SK-N-SH (cell line): Measurements from ENCODE around the gene BIN2. TPM values are rescaled to one million over a fixed set of nuclear protein-coding genes. Genes with fewer than 3 reads are reported as not detected.

Source experiments
- CTCF ChIA-PET: fragments of 300-600, 350-600 bp; formaldehyde crosslinking; extraction: SDS; loops from one replicate; lab custom pipeline; 2021; lab: Yijun Ruan, JAX
- POLR2A ChIA-PET: fragments of 350-600 bp; sonication (Branson Sonifier 250); formaldehyde crosslinking; extraction: SDS; loops from one replicate; lab custom pipeline; 2020; ENCODE audit warnings: antibody characterized with exemption, inconsistent platforms; lab: Yijun Ruan, JAX
- DNase-seq: peaks from one replicate; pipeline ENCODE4 v3.0.0; 2012
- H2AFZ ChIP-seq: fragments of 200-600 bp; sonication (generic); 2 replicates; pipeline ENCODE4 v1.8.1; 2016; ENCODE audit warnings: antibody characterized with exemption, mild to moderate bottlenecking, low read depth
- H3F3A ChIP-seq: fragments of 200-600 bp; sonication (generic); replicated peaks from 2 replicates; pipeline ENCODE3; 2016; ENCODE audit warnings: antibody characterized with exemption, mild to moderate bottlenecking; ENCODE audit not compliant: insufficient read depth
- H3K27ac ChIP-seq, 2 experiments: fragments of 200-500 bp in 1 of 2; fragments of 200-600 bp in 1 of 2; sonication (Bioruptor generic) in 1 of 2; sonication (generic), shearing (Covaris generic) in 1 of 2; 2 replicates each; pipeline versions ENCODE4 v1.5.1 to v1.6.1; 2014 to 2016; ENCODE audit warnings: low read depth in 2 of 2, inconsistent platforms in 1 of 2, low read length in 1 of 2, mild to moderate bottlenecking in 1 of 2, mixed read lengths in 1 of 2
- H3K27me3 ChIP-seq: fragments of 200-600 bp; sonication (generic), shearing (Covaris generic); 2 replicates; pipeline ENCODE4 v1.6.1; 2016; ENCODE audit warnings: mixed run types; ENCODE audit not compliant: insufficient read depth
- H3K36me3 ChIP-seq, 2 experiments: fragments of 200-500 bp in 1 of 2; fragments of 200-600 bp in 1 of 2; sonication (Bioruptor generic) in 1 of 2; sonication (generic) in 1 of 2; replicated peaks in 1 of 2; 2 replicates each; pipeline versions ENCODE3 to v1.5.1; 2014 to 2016; ENCODE audit warnings: low read length in 1 of 2, mild to moderate bottlenecking in 1 of 2; ENCODE audit not compliant: insufficient read depth in 2 of 2, control insufficient read depth in 1 of 2
- H3K4me1 ChIP-seq, 2 experiments: fragments of 200-500 bp in 1 of 2; fragments of 200-600 bp in 1 of 2; sonication (Bioruptor generic) in 1 of 2; sonication (generic), shearing (Covaris generic) in 1 of 2; 2 replicates each; pipeline versions ENCODE4 v1.5.1 to v1.6.1; 2014 to 2016; ENCODE audit warnings: low read depth in 1 of 2, low read length in 1 of 2, mixed run types in 1 of 2; ENCODE audit not compliant: insufficient read depth in 2 of 2, control insufficient read depth in 1 of 2
- H3K4me2 ChIP-seq: fragments of 200-600 bp; sonication (generic), shearing (Covaris generic); 2 replicates; pipeline ENCODE4 v1.6.1; 2017; ENCODE audit warnings: mixed run types
- H3K4me3 ChIP-seq, 2 experiments: fragments of 200-500 bp in 1 of 2; fragments of 200-600 bp in 1 of 2; sonication (Bioruptor generic) in 1 of 2; sonication (generic), shearing (Covaris generic) in 1 of 2; 2 replicates each; pipeline versions ENCODE4 v1.5.1 to v1.8.1; 2014 to 2016; ENCODE audit warnings: low read depth in 2 of 2, inconsistent platforms in 1 of 2, low read length in 1 of 2, mild to moderate bottlenecking in 1 of 2, mixed read lengths in 1 of 2, moderate library complexity in 1 of 2
- H3K79me2 ChIP-seq: fragments of 200-600 bp; sonication (generic); 2 replicates; pipeline ENCODE4 v1.8.1; 2017; ENCODE audit warnings: mild to moderate bottlenecking; ENCODE audit not compliant: insufficient read depth
- H3K9ac ChIP-seq: fragments of 200-600 bp; sonication (generic); 2 replicates; pipeline ENCODE4 v1.6.1; 2017; ENCODE audit warnings: mixed run types
- H3K9me2 ChIP-seq: fragments of 200-600 bp; sonication (generic); 2 replicates; pipeline ENCODE4 v1.6.1; 2017; ENCODE audit warnings: mixed run types
- H3K9me3 ChIP-seq: fragments of 200-600 bp; sonication (generic); 2 replicates; pipeline ENCODE4 v1.6.1; 2017; ENCODE audit warnings: mixed run types, mild to moderate bottlenecking, moderate library complexity
- H4K20me1 ChIP-seq: fragments of 200-600 bp; sonication (generic); 2 replicates; pipeline ENCODE4 v1.6.1; 2017; ENCODE audit warnings: mild to moderate bottlenecking, mixed run types; ENCODE audit not compliant: insufficient read depth
- RAD21 ChIP-seq: IDR thresholded peaks from 2 replicates; pipeline ENCODE4 v1.6.1; 2012; ENCODE audit warnings: mild to moderate bottlenecking, low read length
- RCOR1 ChIP-seq: fragments of 150-350 bp; IDR thresholded peaks from 2 replicates; pipeline ENCODE4 v1.6.1; 2017; ENCODE audit warnings: antibody characterized with exemption, low read length
- SMC3 ChIP-seq: IDR thresholded peaks from 2 replicates; pipeline ENCODE4 v1.6.1; 2012; ENCODE audit warnings: low read depth, low read length, improper control_type of control experiment
- WGBS: methylation state at CpG from one replicate; pipeline ENCODE4 v1.1.6; 2017; ENCODE audit warnings: low lambda C conversion rate; 5-methylcytosine and 5-hydroxymethylcytosine counted together
- polyA plus RNA-seq, 3 experiments: library from polyadenylated mRNA; depleted of rRNA; stranded (reverse); fragments of >200 nt; gene quantifications; 2 replicates each; pipeline ENCODE4 v1.2.3, GENCODE V29; 2012
- TF ChIP-seq, protein P1 (sequence below): fragments of 200-600 bp; sonication (generic); IDR thresholded peaks from 2 replicates; pipeline ENCODE4 v1.6.1; 2017; ENCODE audit warnings: antibody characterized with exemption, mild to moderate bottlenecking, moderate library complexity

The BIN2 gene
- polyA plus RNA-seq, 1 of the 3 experiments (the other 2 are of a cell fraction): not detected

DNA sequence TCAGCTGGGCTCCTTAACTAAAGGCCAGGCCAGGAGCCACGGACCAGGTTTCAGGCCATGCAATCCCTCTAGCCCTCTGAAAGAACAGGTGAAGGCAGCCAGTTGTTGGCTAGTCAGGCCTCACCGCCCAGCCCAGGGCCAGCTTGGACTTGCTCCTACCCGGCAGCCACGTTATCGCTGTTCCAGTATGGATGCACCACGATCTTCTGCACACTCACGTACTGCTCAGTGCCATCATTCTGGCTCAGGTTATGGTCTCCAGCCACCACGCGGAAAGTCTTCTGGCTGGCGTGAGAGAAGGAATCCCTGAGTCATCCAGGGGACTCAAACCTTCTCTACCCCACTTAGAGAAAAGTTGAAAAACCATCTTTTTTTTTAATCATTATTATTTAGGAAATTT is 18.4 kb upstream of the BIN2 start:
- Histone ChIP-seq H3K4me1 (peaks cover 4 to 10% of the 10 kb centered on the region in 2 experiments; a peak in 1 of 4 replicates), H3K27ac (no peak overlapping the region), H2AFZ (no peak overlapping the region), H3K9me2 (no peaks in the 10 kb centered on the region), H3K4me3 (no peak overlapping the region)
- CTCF ChIA-PET: interaction anchor here (0.7 to 3.8 kb wide), 12 partner anchors 10 to 641 kb away, joined by 3 to 65 read pairs (median 6); partner anchors contain the start of genes BIN2 and SMAGP
- no peak for DNase-seq
- TF ChIP-seq, protein P1, sequence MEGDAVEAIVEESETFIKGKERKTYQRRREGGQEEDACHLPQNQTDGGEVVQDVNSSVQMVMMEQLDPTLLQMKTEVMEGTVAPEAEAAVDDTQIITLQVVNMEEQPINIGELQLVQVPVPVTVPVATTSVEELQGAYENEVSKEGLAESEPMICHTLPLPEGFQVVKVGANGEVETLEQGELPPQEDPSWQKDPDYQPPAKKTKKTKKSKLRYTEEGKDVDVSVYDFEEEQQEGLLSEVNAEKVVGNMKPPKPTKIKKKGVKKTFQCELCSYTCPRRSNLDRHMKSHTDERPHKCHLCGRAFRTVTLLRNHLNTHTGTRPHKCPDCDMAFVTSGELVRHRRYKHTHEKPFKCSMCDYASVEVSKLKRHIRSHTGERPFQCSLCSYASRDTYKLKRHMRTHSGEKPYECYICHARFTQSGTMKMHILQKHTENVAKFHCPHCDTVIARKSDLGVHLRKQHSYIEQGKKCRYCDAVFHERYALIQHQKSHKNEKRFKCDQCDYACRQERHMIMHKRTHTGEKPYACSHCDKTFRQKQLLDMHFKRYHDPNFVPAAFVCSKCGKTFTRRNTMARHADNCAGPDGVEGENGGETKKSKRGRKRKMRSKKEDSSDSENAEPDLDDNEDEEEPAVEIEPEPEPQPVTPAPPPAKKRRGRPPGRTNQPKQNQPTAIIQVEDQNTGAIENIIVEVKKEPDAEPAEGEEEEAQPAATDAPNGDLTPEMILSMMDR: no peak
- TF ChIP-seq, all 33 proteins: peak for 0
- H3F3A ChIP-seq: no peaks in the 10 kb centered on the region
- POLR2A ChIA-PET: interaction anchor here (1.2 kb wide), 1 partner anchor 49 kb away, joined by 3 read pairs; the partner anchor contains the start of gene GALNT6
- 75% methylated on average over 4 of the region's 10 CpGs for WGBS
- H3K36me3 ChIP-seq: no peaks in the 10 kb centered on the region
- no peak overlapping the region for H3K4me2 ChIP-seq
- no peak overlapping the region for H3K9ac ChIP-seq
- H3K27me3 ChIP-seq: no peaks in the 10 kb centered on the region
- H3K9me3 ChIP-seq: no peaks in the 10 kb centered on the region
- H3K79me2 ChIP-seq: no peaks in the 10 kb centered on the region
- H4K20me1 ChIP-seq: no peaks in the 10 kb centered on the region

DNA sequence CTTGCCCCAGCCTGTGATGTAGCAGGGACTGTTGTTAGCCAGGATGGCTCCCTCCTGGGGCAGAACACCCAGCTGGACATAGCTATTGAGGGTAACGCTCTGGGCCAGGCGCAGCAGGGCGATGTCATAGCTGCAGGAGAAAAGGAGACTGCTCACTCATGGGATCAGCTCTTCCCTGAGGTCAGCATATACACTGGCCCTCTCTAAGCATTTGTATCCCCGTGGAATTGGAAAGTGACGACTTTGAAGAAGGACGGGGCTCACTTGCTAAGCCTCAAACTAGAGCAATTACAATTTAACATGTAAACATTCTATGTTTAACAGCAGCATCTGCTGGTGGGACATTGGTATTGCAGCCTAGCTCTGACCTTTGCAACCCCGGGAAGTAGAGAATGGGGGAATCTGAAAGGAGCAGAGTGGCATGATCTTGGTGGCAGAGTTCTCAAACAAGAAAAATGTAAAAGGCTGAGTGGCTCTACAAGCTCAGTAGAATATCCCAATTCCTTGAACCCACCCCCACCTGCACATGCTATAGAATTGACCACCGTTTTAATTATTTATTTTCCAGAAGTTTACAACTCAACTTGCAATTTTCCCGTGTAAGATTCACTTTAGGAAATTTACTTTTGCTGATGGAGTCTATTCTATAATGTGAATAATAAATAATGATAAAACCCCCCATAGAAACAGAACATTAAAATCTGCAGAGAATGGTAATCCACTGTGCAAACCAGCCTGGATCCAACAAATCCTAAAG is 17.5 kb upstream of the BIN2 start:
- Histone ChIP-seq H2AFZ (peak overlapping the region; percentile 71), H3K4me2 (peak overlapping the region; percentile 38), H3K27me3 (no peaks in the 10 kb centered on the region), H3K4me3 (peak overlapping the region in 1 of 2 experiments; percentile 36; a peak in 1 of 4 replicates), H3K9ac (no peak overlapping the region), H3K4me1 (peaks cover 4 to 5% of the 10 kb centered on the region in 2 experiments; a peak in 1 of 4 replicates), H3K79me2 (no peaks in the 10 kb centered on the region), H3K9me3 (no peaks in the 10 kb centered on the region), H3K27ac (no peak overlapping the region), H3K36me3 (no peaks in the 10 kb centered on the region), H3K9me2 (no peaks in the 10 kb centered on the region), H4K20me1 (no peaks in the 10 kb centered on the region), H3F3A (no peaks in the 10 kb centered on the region)
- CTCF ChIA-PET: interaction anchor here (0.6 to 3.8 kb wide), 56 partner anchors 10 to 577 kb away, joined by 3 to 65 read pairs (median 4); partner anchors contain the start of genes BIN2, DAZAP2, SLC4A8 and SMAGP
- DNase-seq: peak; percentile 77
- WGBS: 26% methylated on average over 6 of the region's 9 CpGs
- POLR2A ChIA-PET: interaction anchor here (1.2 to 1.9 kb wide), 3 partner anchors 50 to 315 kb away, joined by 3 to 6 read pairs (median 3); partner anchors contain the start of genes CSRNP2, GALNT6 and SLC11A2
- TF ChIP-seq RAD21: peak; percentile 97
- peak; percentile 94 for TF ChIP-seq SMC3
- no peak for TF ChIP-seq RCOR1
- TF ChIP-seq, protein P1: peak; percentile 97
